ENCODE data around the gene HNRNPDL.
"Not testable (repeated sequence)": the region's sequence is repeated elsewhere in the genome, so short reads cannot be mapped to it uniquely, and the experiment has no call there.

DNA sequence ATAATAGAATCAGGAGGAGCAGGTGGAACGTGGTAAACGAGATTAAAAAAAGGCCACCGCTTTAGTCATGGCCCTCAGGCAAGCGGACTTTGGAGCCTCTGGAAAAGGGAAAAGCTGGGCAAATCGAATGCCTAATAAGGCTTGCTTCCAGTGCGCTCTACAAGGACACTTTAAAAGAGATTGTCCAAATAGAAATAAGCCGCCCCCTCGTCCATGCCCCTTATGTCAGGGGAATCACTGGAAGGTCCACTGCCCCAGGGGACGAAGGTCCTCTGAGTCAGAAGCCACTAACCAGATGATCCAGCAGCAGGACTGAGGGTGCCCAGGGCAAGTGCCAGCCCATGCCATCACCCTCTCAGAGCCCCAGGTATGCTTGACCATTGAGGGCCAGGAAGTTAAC is 47.2 kb upstream of the HNRNPDL start:
- not testable (repeated sequence) for TF ChIP-seq AEBP2 (tag by site-specific recombination; IDR thresholded peaks at IDR 0.05; ENCODE audit: borderline replicate concordance); CTCF (tag by site-specific recombination; IDR thresholded peaks at IDR 0.05); ZBTB49 (tag by site-specific recombination; IDR thresholded peaks at IDR 0.05; ENCODE audit: low read depth); ZEB2 (tag by site-specific recombination; IDR thresholded peaks at IDR 0.05); ZNF184 (tag by site-specific recombination; IDR thresholded peaks at IDR 0.05); ZFHX2 (tag by site-specific recombination; conservative IDR thresholded peaks at IDR 0.05); GLI4 (tag by site-specific recombination; IDR thresholded peaks at IDR 0.05); FEZF1 (tag by site-specific recombination; IDR thresholded peaks at IDR 0.05); ZNF335 (tag by site-specific recombination; conservative IDR thresholded peaks at IDR 0.05); ZBTB21 (tag by site-specific recombination; IDR thresholded peaks at IDR 0.05)
- TF ChIP-seq, protein P1, sequence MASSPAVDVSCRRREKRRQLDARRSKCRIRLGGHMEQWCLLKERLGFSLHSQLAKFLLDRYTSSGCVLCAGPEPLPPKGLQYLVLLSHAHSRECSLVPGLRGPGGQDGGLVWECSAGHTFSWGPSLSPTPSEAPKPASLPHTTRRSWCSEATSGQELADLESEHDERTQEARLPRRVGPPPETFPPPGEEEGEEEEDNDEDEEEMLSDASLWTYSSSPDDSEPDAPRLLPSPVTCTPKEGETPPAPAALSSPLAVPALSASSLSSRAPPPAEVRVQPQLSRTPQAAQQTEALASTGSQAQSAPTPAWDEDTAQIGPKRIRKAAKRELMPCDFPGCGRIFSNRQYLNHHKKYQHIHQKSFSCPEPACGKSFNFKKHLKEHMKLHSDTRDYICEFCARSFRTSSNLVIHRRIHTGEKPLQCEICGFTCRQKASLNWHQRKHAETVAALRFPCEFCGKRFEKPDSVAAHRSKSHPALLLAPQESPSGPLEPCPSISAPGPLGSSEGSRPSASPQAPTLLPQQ (tag by site-specific recombination; IDR thresholded peaks at IDR 0.05) = not testable (repeated sequence)

Data from HEK293 (cell line).